Activated naive CD4-positive, alpha-beta T cell treated with anti-CD3 and anti-CD28 coated beads for 36 hours (primary cell): ENCODE measurements around the gene ARSA. TPM values are rescaled to one million over a fixed set of nuclear protein-coding genes. Genes with fewer than 3 reads are reported as not detected.

ENCODE experiments used
- CTCF ChIA-PET: fragments of 350-600 bp; sonication (Branson Sonifier 250); formaldehyde crosslinking; loops from one replicate; lab custom pipeline; 2021; ENCODE audit warnings: antibody characterized with exemption; lab: Charles Lee
- DNase-seq: peaks from one replicate; pipeline ENCODE4 v3.0.0-alpha.2; 2020
- H3K27ac Mint-ChIP-seq: one replicate; pipeline ENCODE4 v1.8.0; 2021; ENCODE audit warnings: mild to moderate bottlenecking, mixed read lengths
- H3K27me3 Mint-ChIP-seq: one replicate; pipeline ENCODE4 v1.8.0; 2021; ENCODE audit warnings: low read depth, mixed read lengths
- H3K36me3 Mint-ChIP-seq: one replicate; pipeline ENCODE4 v1.8.0; 2021; ENCODE audit warnings: low read depth, mixed read lengths
- H3K4me1 Mint-ChIP-seq: one replicate; pipeline ENCODE4 v1.8.0; 2021; ENCODE audit warnings: low read depth, mixed read lengths
- H3K4me3 Mint-ChIP-seq: one replicate; pipeline ENCODE4 v1.8.0; 2021; ENCODE audit warnings: mild to moderate bottlenecking, moderate library complexity, mixed read lengths
- H3K9me3 Mint-ChIP-seq: one replicate; pipeline ENCODE4 v1.8.0; 2021; ENCODE audit warnings: mixed read lengths
- intact Hi-C: fragments of 100-400 bp; cut with micrococcal nuclease; formaldehyde crosslinking; loops from one replicate; pipeline ENCODE4 v1.15.1; 2023
- total RNA-seq, 2 experiments: library from RNA; stranded (reverse); gene quantifications; one replicate each; pipeline ENCODE4 v1.2.3, GENCODE V29; 2021

The ARSA gene
- total RNA-seq, 2 experiments from 2014 or later = 17.8 to 19.2 TPM

GRCh38 chr22:50586416-50586815, 41.5 kb downstream of the ARSA start:
- H3K36me3 Mint-ChIP-seq = peaks cover 2% of the 10 kb centered on the region
- DNase-seq = no peak
- H3K27ac Mint-ChIP-seq = no peak overlapping the region
- H3K4me1 Mint-ChIP-seq = peaks cover 13% of the 10 kb centered on the region
- intact Hi-C loops = no loop called here
- H3K27me3 Mint-ChIP-seq = no peaks in the 10 kb centered on the region
- H3K9me3 Mint-ChIP-seq = no peaks in the 10 kb centered on the region
- H3K4me3 Mint-ChIP-seq = no peak overlapping the region
- CTCF ChIA-PET = interaction anchor here (0.7 to 0.8 kb wide), 2 partner anchors 11 to 34 kb away, joined by 4 read pairs; no protein-coding TSS in a partner anchor

- CTCF ChIA-PET = no interaction called here
- no peak overlapping the region for H3K4me3 Mint-ChIP-seq
- no peaks in the 10 kb centered on the region for H3K9me3 Mint-ChIP-seq
- DNase-seq = no peak
- H3K36me3 Mint-ChIP-seq = peaks cover 8% of the 10 kb centered on the region
- H3K27me3 Mint-ChIP-seq = no peaks in the 10 kb centered on the region
- peaks cover 18% of the 10 kb centered on the region for H3K4me1 Mint-ChIP-seq
- H3K27ac Mint-ChIP-seq = no peak overlapping the region
- intact Hi-C loops = no loop called here
Observed at GRCh38 chr22:50585781-50586180, 42.2 kb downstream of the ARSA start.

GRCh38 chr22:50585238-50585637, 42.7 kb downstream of the ARSA start:
- Mint-ChIP-seq H3K36me3 (peaks cover 11% of the 10 kb centered on the region), H3K9me3 (no peaks in the 10 kb centered on the region), H3K4me1 (peaks cover 21% of the 10 kb centered on the region), H3K27ac (no peak overlapping the region), H3K4me3 (no peak overlapping the region), H3K27me3 (no peaks in the 10 kb centered on the region)
- intact Hi-C loops = no loop called here
- CTCF ChIA-PET = interaction anchor here (0.6 to 1.2 kb wide), 3 partner anchors 19 to 35 kb away, joined by 3 to 4 read pairs (median 4); partner anchors contain the start of gene SYCE3
- no peak for DNase-seq

GRCh38 chr22:50584106-50585096, 43.6 kb downstream of the ARSA start:
- intact Hi-C loops = no loop called here
- Mint-ChIP-seq H3K27me3 (no peaks in the 10 kb centered on the region), H3K4me1 (peaks cover 28% of the 10 kb centered on the region), H3K9me3 (no peaks in the 10 kb centered on the region), H3K27ac (no peak overlapping the region), H3K36me3 (peaks cover 17% of the 10 kb centered on the region), H3K4me3 (peak overlapping the region; percentile 91)
- DNase-seq = no peak
- CTCF ChIA-PET = interaction anchor here (0.6 to 1.2 kb wide), 4 partner anchors 18 to 36 kb away, joined by 3 to 4 read pairs (median 4); partner anchors contain the start of gene SYCE3

- H3K27ac Mint-ChIP-seq = peak overlapping the region; percentile 62
- DNase-seq = no peak
- H3K4me3 Mint-ChIP-seq = peak overlapping the region; percentile 91
- no peaks in the 10 kb centered on the region for H3K9me3 Mint-ChIP-seq
- peaks cover 30% of the 10 kb centered on the region for H3K4me1 Mint-ChIP-seq
- intact Hi-C loops = loop anchor here (1.0 to 2.0 kb wide), 2 partner anchors 57 to 108 kb away; no protein-coding TSS in a partner anchor
- H3K36me3 Mint-ChIP-seq = peaks cover 20% of the 10 kb centered on the region
- CTCF ChIA-PET = interaction anchor here (0.8 to 2.6 kb wide), 2 partner anchors 26 to 58 kb away, joined by 3 to 9 read pairs; partner anchors contain the start of gene SCO2
- H3K27me3 Mint-ChIP-seq = no peaks in the 10 kb centered on the region
Observed at GRCh38 chr22:50583294-50583861, 44.6 kb downstream of the ARSA start.

- Mint-ChIP-seq H3K27me3 (no peaks in the 10 kb centered on the region), H3K4me3 (peak within 1 kb of the TSS; percentile 91), H3K27ac (peak within 1 kb of the TSS; percentile 82), H3K36me3 (peaks cover 20% of the 10 kb centered on the region), H3K4me1 (peaks cover 31% of the 10 kb centered on the region), H3K9me3 (no peaks in the 10 kb centered on the region)
- CTCF ChIA-PET = interaction anchor here (1.0 to 2.6 kb wide), 3 partner anchors 38 to 86 kb away, joined by 3 to 9 read pairs (median 8); partner anchors contain the start of gene SCO2
- intact Hi-C loops = loop anchor here (1.0 to 2.0 kb wide), 7 partner anchors 20 to 109 kb away; partner anchors contain the start of genes NCAPH2 and SYCE3
- DNase-seq = peak; percentile 99
Observed at GRCh38 chr22:50582493-50583293, 45.3 kb downstream of the ARSA start, which contains the start of gene CHKB. Gene CHKB (minus strand): TSS chr22:50582849. CDS start chr22:50582781, 68 bp downstream.

GRCh38 chr22:50581950-50582492, 45.9 kb downstream of the ARSA start:
- CTCF ChIA-PET = interaction anchor here (0.9 to 2.6 kb wide), 4 partner anchors 34 to 85 kb away, joined by 3 to 9 read pairs (median 6); partner anchors contain the start of gene SCO2
- Mint-ChIP-seq H3K27me3 (no peaks in the 10 kb centered on the region), H3K9me3 (no peaks in the 10 kb centered on the region), H3K27ac (peak overlapping the region; percentile 82), H3K36me3 (peaks cover 23% of the 10 kb centered on the region), H3K4me3 (peak overlapping the region; percentile 91), H3K4me1 (peaks cover 35% of the 10 kb centered on the region)
- intact Hi-C loops = loop anchor here (1.0 to 2.0 kb wide), 6 partner anchors 20 to 74 kb away; partner anchors contain the start of genes NCAPH2 and SYCE3
- peak; percentile 50 for DNase-seq

- Mint-ChIP-seq H3K4me1 (peaks cover 35% of the 10 kb centered on the region), H3K36me3 (peaks cover 23% of the 10 kb centered on the region), H3K4me3 (peak overlapping the region; percentile 91), H3K27ac (peak overlapping the region; percentile 71), H3K27me3 (no peaks in the 10 kb centered on the region), H3K9me3 (no peaks in the 10 kb centered on the region)
- intact Hi-C loops = no loop called here
- CTCF ChIA-PET = interaction anchor here (0.9 to 2.6 kb wide), 4 partner anchors 15 to 56 kb away, joined by 3 to 9 read pairs (median 6); partner anchors contain the start of gene SCO2
- no peak for DNase-seq
Observed at GRCh38 chr22:50581031-50581949, 46.7 kb downstream of the ARSA start.

- Mint-ChIP-seq H3K4me3 (no peak overlapping the region), H3K27ac (no peak overlapping the region)
Observed at GRCh38 chr22:50579752-50580151, 48.2 kb downstream of the ARSA start.

GRCh38 chr22:50578776-50579310, 49.1 kb downstream of the ARSA start:
- Mint-ChIP-seq H3K9me3 (no peaks in the 10 kb centered on the region), H3K4me1 (peaks cover 33% of the 10 kb centered on the region), H3K4me3 (no peak overlapping the region), H3K27me3 (no peaks in the 10 kb centered on the region), H3K27ac (no peak overlapping the region), H3K36me3 (peaks cover 23% of the 10 kb centered on the region)
- DNase-seq = no peak
- intact Hi-C loops = no loop called here
- CTCF ChIA-PET = interaction anchor here (0.9 to 1.1 kb wide), 3 partner anchors 16 to 70 kb away, joined by 3 to 4 read pairs (median 4); partner anchors contain the start of gene SYCE3

More at GRCh38 chr22:50579752-50580151, 48.2 kb downstream of the ARSA start:
- Mint-ChIP-seq H3K4me1 (peaks cover 35% of the 10 kb centered on the region), H3K36me3 (peaks cover 23% of the 10 kb centered on the region), H3K9me3 (no peaks in the 10 kb centered on the region), H3K27me3 (no peaks in the 10 kb centered on the region)
- no peak for DNase-seq
- intact Hi-C loops = no loop called here
- CTCF ChIA-PET = no interaction called here
